ENCODE measurements around the gene SENP2. TPM values are rescaled to one million over a fixed set of nuclear protein-coding genes. Genes with fewer than 3 reads are reported as not detected.

SENP2 gene
- total and polyA plus RNA-seq, 2 of the 13 experiments (the other 11 are each of a cell fraction or from before 2014, with no cell fraction given) = 7.7 to 46.2 TPM

GRCh38 chr3:185625784-185626183 lies 39.7 kb downstream of the SENP2 start:
- no peaks in the 10 kb centered on the region for H4K20me1 ChIP-seq (ENCODE audit: insufficient read depth, low read length)
- DNase-seq (ENCODE audit: low spot score) = no peak
- no peaks in the 10 kb centered on the region for H3K27me3 ChIP-seq (ENCODE audit: control insufficient read depth in 1 of 2, insufficient read depth in 2 of 2, low read length in 2 of 2)
- no peak overlapping the region for H3K4me2 ChIP-seq (ENCODE audit: low read depth, low read length)
- BruUV-seq (replicated peaks) = no TSS peak
- intact Hi-C loops (cut with micrococcal nuclease; ENCODE audit: unreplicated experiment) = no loop called here
- POLR2A ChIA-PET = no interaction called here
- H3K79me2 ChIP-seq (ENCODE audit: insufficient read depth, low read length) = no peaks in the 10 kb centered on the region
- no peak overlapping the region for H3K27ac ChIP-seq (ENCODE audit: extremely low read length, insufficient read depth, low read length)
- no peak overlapping the region for H3K4me3 ChIP-seq (replicated peaks in 1 of 3; ENCODE audit: insufficient read depth in 1 of 3, low read depth in 2 of 3, low read length in 3 of 3)
- CTCF ChIA-PET (ENCODE audit: low intra/inter-chr PET ratio, low total read pairs) = no interaction called here
- no peaks in the 10 kb centered on the region for H3K9me3 ChIP-seq (ENCODE audit: low read length)
- H3K4me1 ChIP-seq (ENCODE audit: insufficient read depth, low read length) = no peaks in the 10 kb centered on the region
- TF ChIP-seq EZH2 (conservative IDR thresholded peaks at IDR 0.05; ENCODE audit: low read depth, low read length) = no peak
- no peak for TF ChIP-seq MBD4 (IDR thresholded peaks at IDR 0.05; ENCODE audit: borderline replicate concordance, low read length)
- no peak for TF ChIP-seq NONO (IDR thresholded peaks at IDR 0.05)
- TF ChIP-seq NONO (CRISPR knock-in tag; conservative IDR thresholded peaks at IDR 0.05) = no peak
- TF ChIP-seq THAP11 (CRISPR knock-in tag; IDR thresholded peaks at IDR 0.05) = no peak
- TF ChIP-seq ZNF761 (CRISPR knock-in tag; conservative IDR thresholded peaks at IDR 0.05) = no peak
- TF ChIP-seq MAZ (IDR thresholded peaks at IDR 0.05; ENCODE audit: borderline replicate concordance, low read depth, low read length) = no peak
- TF ChIP-seq MAZ (CRISPR knock-in tag; IDR thresholded peaks at IDR 0.05; ENCODE audit: low read depth) = no peak
- TF ChIP-seq ZNF460 (CRISPR knock-in tag; IDR thresholded peaks at IDR 0.05; ENCODE audit: borderline replicate concordance) = no peak
- H3K9ac ChIP-seq (ENCODE audit: insufficient read depth, low read depth, low read length) = no peak overlapping the region
- peaks cover 5 to 29% of the 10 kb centered on the region in 2 experiments; a peak in 3 of 5 replicates for H3K36me3 ChIP-seq (replicated peaks in 1 of 2; ENCODE audit: control insufficient read depth in 1 of 2, insufficient read depth in 2 of 2, low read length in 2 of 2)
- FAIRE-seq = no peak
- in situ Hi-C loops (cut with HindIII; ENCODE audit: extremely low pct_ligation_motif_present, low pct_unique_long_range_greater_than_20kb) = no loop called here
- WGBS (ENCODE audit: low lambda C conversion rate) = 100% methylated on average over 1 of the region's 1 CpG
- no peak overlapping the region for H2AFZ ChIP-seq (ENCODE audit: low read length)
- no peak for ATAC-seq

- Histone ChIP-seq H3K4me2 (ENCODE audit: low read depth, low read length) (no peak overlapping the region), H3K4me3 (replicated peaks in 1 of 3; ENCODE audit: insufficient read depth in 1 of 3, low read depth in 2 of 3, low read length in 3 of 3) (no peak overlapping the region), H3K9me3 (ENCODE audit: low read length) (no peaks in the 10 kb centered on the region), H3K79me2 (ENCODE audit: insufficient read depth, low read length) (no peaks in the 10 kb centered on the region), H2AFZ (ENCODE audit: low read length) (no peak overlapping the region), H3K36me3 (replicated peaks in 1 of 2; ENCODE audit: control insufficient read depth in 1 of 2, insufficient read depth in 2 of 2, low read length in 2 of 2) (peaks cover 5 to 23% of the 10 kb centered on the region in 2 experiments; a peak in 3 of 5 replicates), H4K20me1 (ENCODE audit: insufficient read depth, low read length) (no peaks in the 10 kb centered on the region), H3K9ac (ENCODE audit: insufficient read depth, low read depth, low read length) (no peak overlapping the region), H3K4me1 (ENCODE audit: insufficient read depth, low read length) (no peaks in the 10 kb centered on the region), H3K27me3 (ENCODE audit: control insufficient read depth in 1 of 2, insufficient read depth in 2 of 2, low read length in 2 of 2) (no peaks in the 10 kb centered on the region), H3K27ac (ENCODE audit: extremely low read length, insufficient read depth, low read length) (no peak overlapping the region)
- FAIRE-seq (no peak), DNase-seq (ENCODE audit: low spot score) (no peak), ATAC-seq (peak; percentile 49)
- ChIA-PET CTCF (ENCODE audit: low intra/inter-chr PET ratio, low total read pairs) (no interaction called here), POLR2A (interaction anchor here (1.4 kb wide), 1 partner anchor 44 kb away, joined by 4 read pairs; the partner anchor contains the start of gene SENP2)
- BruUV-seq (replicated peaks) = no TSS peak
- WGBS (ENCODE audit: low lambda C conversion rate) = 84% methylated on average over 4 of the region's 4 CpGs
- intact Hi-C loops (cut with micrococcal nuclease; ENCODE audit: unreplicated experiment) (no loop called here), in situ Hi-C loops (cut with HindIII; ENCODE audit: extremely low pct_ligation_motif_present, low pct_unique_long_range_greater_than_20kb) (no loop called here)
- no peak for TF ChIP-seq ZNF280B (CRISPR knock-in tag; IDR thresholded peaks at IDR 0.05; ENCODE audit: borderline replicate concordance)
- TF ChIP-seq POLR2G (IDR thresholded peaks at IDR 0.05; ENCODE audit: low read depth, low read length) = peak; percentile 35; the same call in 1 of the 2 replicates
These were observed 43.6 kb downstream of the SENP2 start for GRCh38 chr3:185629554-185630181.

Measured in HepG2 (cell line).